DND-41 (cell line): ENCODE measurements around the gene CCDC192.

Source experiments
- EZH2 ChIP-seq: IDR thresholded peaks from 3 replicates; pipeline ENCODE4 v1.6.1; 2012; ENCODE audit warnings: borderline replicate concordance, low read depth, mild to moderate bottlenecking, moderate library complexity, low read length, inconsistent platforms; ENCODE audit not compliant: severe bottlenecking
- TF ChIP-seq, protein P1 (sequence below): IDR thresholded peaks from 2 replicates; pipeline ENCODE4 v1.5.1; 2012; ENCODE audit warnings: borderline replicate concordance, low read length, moderate library complexity, mild to moderate bottlenecking; ENCODE audit not compliant: poor library complexity, severe bottlenecking; ENCODE audit errors: extremely low read depth

DNA sequence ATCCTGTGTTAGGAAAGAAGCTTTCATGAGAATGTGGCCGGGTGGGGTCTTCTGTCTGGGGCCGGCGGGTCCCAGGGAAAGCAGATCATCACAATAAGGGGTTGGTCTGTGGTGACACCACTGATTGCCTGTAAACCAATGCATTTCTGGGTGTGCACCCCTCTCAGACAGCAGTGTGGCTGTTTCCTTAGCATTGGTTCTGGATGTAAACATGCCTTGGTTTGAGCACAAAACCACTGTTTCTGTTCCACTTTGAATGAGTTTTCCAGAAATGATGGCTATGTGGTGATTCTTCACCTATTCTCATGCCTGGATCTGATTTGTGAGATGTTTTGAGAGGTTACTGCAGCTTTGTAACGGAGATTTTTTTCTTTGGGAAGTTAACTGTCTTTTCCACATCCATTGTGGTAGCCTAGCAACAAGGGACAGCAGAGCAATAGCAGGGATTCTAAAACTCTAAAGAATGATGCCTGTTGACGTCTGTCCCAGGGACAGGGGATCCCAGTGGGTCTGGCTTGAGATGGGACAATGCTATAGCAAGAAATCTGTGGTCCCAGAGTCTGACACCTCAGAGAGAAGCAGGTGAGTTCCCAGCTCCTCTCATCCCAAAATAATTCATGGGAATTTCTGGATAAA, at the start of gene CCDC192:
- TF ChIP-seq, protein P1, sequence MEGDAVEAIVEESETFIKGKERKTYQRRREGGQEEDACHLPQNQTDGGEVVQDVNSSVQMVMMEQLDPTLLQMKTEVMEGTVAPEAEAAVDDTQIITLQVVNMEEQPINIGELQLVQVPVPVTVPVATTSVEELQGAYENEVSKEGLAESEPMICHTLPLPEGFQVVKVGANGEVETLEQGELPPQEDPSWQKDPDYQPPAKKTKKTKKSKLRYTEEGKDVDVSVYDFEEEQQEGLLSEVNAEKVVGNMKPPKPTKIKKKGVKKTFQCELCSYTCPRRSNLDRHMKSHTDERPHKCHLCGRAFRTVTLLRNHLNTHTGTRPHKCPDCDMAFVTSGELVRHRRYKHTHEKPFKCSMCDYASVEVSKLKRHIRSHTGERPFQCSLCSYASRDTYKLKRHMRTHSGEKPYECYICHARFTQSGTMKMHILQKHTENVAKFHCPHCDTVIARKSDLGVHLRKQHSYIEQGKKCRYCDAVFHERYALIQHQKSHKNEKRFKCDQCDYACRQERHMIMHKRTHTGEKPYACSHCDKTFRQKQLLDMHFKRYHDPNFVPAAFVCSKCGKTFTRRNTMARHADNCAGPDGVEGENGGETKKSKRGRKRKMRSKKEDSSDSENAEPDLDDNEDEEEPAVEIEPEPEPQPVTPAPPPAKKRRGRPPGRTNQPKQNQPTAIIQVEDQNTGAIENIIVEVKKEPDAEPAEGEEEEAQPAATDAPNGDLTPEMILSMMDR = no peak
- TF ChIP-seq EZH2 = no peak
